ENCODE measurements around the gene SPATS1. TPM values are rescaled to one million over a fixed set of nuclear protein-coding genes. Genes with fewer than 3 reads are reported as not detected.

The SPATS1 gene
- total RNA-seq, 1 experiment from 2014 or later = not detected

DNA sequence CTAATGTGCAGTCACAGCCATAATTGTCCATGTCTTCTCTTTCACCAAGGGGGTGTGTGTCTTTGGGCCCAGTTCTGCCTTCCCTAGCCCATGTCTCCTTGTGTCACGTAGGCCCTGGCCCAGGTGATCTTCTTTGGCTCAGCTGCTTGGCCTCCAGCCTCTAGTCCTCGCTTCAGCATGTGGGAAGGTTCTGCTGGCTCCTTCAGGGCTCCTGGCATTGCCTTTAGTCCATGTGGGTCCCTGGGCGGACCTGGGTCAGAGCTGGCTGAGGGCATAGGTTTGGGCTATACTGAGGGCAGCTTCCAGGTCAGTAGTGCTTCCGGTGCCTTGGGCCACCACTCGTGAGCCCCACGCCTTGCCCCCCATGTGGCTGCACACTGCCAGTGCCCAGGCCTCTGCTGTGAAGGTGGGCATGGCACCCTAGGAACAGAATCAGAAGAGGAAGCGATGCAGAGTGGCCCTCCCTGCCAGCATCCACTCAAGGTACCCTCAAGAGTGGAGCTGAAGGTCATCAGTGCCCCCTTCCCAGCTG, 42.1 kb upstream of the SPATS1 start (continued):
- no peak for TF ChIP-seq ZBTB21 (CRISPR knock-in tag; IDR thresholded peaks at IDR 0.05; ENCODE audit: borderline replicate concordance)
- TF ChIP-seq, protein P1, sequence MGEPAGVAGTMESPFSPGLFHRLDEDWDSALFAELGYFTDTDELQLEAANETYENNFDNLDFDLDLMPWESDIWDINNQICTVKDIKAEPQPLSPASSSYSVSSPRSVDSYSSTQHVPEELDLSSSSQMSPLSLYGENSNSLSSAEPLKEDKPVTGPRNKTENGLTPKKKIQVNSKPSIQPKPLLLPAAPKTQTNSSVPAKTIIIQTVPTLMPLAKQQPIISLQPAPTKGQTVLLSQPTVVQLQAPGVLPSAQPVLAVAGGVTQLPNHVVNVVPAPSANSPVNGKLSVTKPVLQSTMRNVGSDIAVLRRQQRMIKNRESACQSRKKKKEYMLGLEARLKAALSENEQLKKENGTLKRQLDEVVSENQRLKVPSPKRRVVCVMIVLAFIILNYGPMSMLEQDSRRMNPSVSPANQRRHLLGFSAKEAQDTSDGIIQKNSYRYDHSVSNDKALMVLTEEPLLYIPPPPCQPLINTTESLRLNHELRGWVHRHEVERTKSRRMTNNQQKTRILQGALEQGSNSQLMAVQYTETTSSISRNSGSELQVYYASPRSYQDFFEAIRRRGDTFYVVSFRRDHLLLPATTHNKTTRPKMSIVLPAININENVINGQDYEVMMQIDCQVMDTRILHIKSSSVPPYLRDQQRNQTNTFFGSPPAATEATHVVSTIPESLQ (CRISPR knock-in tag; IDR thresholded peaks at IDR 0.05) = no peak
- TF ChIP-seq, protein P2, sequence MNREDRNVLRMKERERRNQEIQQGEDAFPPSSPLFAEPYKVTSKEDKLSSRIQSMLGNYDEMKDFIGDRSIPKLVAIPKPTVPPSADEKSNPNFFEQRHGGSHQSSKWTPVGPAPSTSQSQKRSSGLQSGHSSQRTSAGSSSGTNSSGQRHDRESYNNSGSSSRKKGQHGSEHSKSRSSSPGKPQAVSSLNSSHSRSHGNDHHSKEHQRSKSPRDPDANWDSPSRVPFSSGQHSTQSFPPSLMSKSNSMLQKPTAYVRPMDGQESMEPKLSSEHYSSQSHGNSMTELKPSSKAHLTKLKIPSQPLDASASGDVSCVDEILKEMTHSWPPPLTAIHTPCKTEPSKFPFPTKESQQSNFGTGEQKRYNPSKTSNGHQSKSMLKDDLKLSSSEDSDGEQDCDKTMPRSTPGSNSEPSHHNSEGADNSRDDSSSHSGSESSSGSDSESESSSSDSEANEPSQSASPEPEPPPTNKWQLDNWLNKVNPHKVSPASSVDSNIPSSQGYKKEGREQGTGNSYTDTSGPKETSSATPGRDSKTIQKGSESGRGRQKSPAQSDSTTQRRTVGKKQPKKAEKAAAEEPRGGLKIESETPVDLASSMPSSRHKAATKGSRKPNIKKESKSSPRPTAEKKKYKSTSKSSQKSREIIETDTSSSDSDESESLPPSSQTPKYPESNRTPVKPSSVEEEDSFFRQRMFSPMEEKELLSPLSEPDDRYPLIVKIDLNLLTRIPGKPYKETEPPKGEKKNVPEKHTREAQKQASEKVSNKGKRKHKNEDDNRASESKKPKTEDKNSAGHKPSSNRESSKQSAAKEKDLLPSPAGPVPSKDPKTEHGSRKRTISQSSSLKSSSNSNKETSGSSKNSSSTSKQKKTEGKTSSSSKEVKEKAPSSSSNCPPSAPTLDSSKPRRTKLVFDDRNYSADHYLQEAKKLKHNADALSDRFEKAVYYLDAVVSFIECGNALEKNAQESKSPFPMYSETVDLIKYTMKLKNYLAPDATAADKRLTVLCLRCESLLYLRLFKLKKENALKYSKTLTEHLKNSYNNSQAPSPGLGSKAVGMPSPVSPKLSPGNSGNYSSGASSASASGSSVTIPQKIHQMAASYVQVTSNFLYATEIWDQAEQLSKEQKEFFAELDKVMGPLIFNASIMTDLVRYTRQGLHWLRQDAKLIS (CRISPR knock-in tag; IDR thresholded peaks at IDR 0.05; ENCODE audit: borderline replicate concordance) = no peak
- no peak for TF ChIP-seq SOX15 (CRISPR knock-in tag; IDR thresholded peaks at IDR 0.05)
- TF ChIP-seq EMX1 (CRISPR knock-in tag; IDR thresholded peaks at IDR 0.05) = no peak

DNA sequence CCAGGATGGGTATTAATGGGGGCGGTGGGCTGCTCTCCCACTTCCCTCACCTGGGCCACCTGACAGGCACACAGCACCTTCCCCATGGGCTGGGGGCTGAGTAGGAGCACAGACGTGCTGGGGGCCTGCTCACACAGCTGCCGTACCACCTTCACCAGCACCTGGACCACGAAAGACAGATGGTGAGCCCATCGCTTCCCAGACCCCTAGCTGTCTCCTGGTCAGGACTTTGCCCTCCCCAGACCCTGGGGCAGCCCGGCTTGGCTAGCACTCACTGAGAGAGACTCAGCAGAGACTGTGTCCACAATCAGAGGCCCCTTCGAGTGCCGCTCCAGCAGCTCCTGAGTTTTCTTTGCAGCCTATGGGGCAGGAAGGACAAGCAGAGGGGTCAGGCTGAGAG, 41.3 kb upstream of the SPATS1 start:
- TF ChIP-seq, protein P3, sequence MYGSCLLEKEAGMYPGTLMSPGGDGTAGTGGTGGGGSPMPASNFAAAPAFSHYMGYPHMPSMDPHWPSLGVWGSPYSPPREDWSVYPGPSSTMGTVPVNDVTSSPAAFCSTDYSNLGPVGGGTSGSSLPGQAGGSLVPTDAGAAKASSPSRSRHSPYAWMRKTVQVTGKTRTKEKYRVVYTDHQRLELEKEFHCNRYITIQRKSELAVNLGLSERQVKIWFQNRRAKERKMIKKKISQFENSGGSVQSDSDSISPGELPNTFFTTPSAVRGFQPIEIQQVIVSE (CRISPR knock-in tag; IDR thresholded peaks at IDR 0.05; ENCODE audit: borderline replicate concordance) = no peak
- TF ChIP-seq ZNF423 (CRISPR knock-in tag; IDR thresholded peaks at IDR 0.05) (no peak), CREB1 (CRISPR knock-in tag; IDR thresholded peaks at IDR 0.05) (no peak)
- CTCF ChIA-PET = interaction anchor here (1.3 to 3.5 kb wide), 2 partner anchors 12 to 44 kb away, joined by 4 to 16 read pairs; partner anchors contain the start of gene AARS2

DNA sequence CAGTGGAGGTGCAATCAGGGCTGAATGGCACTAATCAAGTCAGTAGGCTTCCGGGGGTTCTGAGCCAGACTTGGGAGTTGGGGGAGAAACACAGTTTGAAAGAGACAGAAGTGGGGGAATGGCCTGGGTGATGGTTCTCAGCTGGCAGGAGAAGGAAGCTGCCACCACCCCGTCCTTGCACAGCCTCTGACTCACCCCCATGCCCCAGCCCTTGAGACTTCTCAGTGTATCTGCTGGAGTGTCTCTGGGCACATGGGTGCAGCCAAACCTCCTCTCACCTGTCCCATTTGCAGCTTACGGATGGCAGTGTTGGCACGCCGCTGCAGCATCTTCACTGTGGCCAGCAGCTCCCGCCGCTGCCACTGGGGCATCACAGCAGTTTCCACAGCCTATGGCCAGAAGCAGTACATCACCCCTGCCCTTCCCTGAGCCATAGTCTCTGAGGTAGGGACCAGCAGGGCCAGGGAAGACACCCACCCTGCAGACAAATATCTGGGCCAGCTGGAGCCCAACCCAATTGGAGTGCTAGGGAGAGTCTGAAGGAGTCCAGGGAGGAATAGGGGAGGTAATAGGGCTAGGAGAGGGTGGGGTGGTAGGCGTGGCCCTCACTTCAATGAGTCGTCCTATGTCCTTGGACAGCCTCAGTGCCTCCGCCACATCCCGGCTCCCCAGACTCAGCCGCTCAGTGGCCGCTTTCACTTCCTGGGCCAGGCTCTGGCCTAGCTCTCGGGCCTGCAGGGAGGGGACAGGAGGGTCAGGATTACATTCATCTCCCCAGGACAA, 40.5 kb upstream of the SPATS1 start:
- Mint-ChIP-seq H3K36me3 (peaks cover 50% of the 10 kb centered on the region), H3K27ac (no peak overlapping the region), H3K4me3 (no peak overlapping the region), H3K4me1 (0 out of 2 replicates have a peak, but pooled peaks cover 6% of the 10 kb centered on the region), H3K9me3 (no peaks in the 10 kb centered on the region), H3K27me3 (ENCODE audit: low read depth) (peaks cover 8% of the 10 kb centered on the region)
- ChIA-PET CTCF (interaction anchor here (3.5 kb wide), 1 partner anchor 11 kb away, joined by 16 read pairs; the partner anchor contains the start of gene AARS2), POLR2A (no interaction called here)
- ATAC-seq = no peak
- no peak for DNase-seq (ENCODE audit: low spot score)
- TF ChIP-seq ATF1 (CRISPR knock-in tag; IDR thresholded peaks at IDR 0.05) (no peak), CREB1 (CRISPR knock-in tag; IDR thresholded peaks at IDR 0.05) (no peak), MYBL2 (CRISPR knock-in tag; IDR thresholded peaks at IDR 0.05) (no peak), IRF2 (CRISPR knock-in tag; IDR thresholded peaks at IDR 0.05; ENCODE audit: borderline replicate concordance, low read depth) (no peak), TEAD4 (CRISPR knock-in tag; IDR thresholded peaks at IDR 0.05) (no peak), NFE2L1 (CRISPR knock-in tag; IDR thresholded peaks at IDR 0.05) (no peak), HMGA2 (CRISPR knock-in tag; IDR thresholded peaks at IDR 0.05) (no peak), ZNF219 (CRISPR knock-in tag; IDR thresholded peaks at IDR 0.05; ENCODE audit: borderline replicate concordance) (no peak), TCF7 (CRISPR knock-in tag; IDR thresholded peaks at IDR 0.05; ENCODE audit: low read depth) (no peak)
- TF ChIP-seq, protein P4, sequence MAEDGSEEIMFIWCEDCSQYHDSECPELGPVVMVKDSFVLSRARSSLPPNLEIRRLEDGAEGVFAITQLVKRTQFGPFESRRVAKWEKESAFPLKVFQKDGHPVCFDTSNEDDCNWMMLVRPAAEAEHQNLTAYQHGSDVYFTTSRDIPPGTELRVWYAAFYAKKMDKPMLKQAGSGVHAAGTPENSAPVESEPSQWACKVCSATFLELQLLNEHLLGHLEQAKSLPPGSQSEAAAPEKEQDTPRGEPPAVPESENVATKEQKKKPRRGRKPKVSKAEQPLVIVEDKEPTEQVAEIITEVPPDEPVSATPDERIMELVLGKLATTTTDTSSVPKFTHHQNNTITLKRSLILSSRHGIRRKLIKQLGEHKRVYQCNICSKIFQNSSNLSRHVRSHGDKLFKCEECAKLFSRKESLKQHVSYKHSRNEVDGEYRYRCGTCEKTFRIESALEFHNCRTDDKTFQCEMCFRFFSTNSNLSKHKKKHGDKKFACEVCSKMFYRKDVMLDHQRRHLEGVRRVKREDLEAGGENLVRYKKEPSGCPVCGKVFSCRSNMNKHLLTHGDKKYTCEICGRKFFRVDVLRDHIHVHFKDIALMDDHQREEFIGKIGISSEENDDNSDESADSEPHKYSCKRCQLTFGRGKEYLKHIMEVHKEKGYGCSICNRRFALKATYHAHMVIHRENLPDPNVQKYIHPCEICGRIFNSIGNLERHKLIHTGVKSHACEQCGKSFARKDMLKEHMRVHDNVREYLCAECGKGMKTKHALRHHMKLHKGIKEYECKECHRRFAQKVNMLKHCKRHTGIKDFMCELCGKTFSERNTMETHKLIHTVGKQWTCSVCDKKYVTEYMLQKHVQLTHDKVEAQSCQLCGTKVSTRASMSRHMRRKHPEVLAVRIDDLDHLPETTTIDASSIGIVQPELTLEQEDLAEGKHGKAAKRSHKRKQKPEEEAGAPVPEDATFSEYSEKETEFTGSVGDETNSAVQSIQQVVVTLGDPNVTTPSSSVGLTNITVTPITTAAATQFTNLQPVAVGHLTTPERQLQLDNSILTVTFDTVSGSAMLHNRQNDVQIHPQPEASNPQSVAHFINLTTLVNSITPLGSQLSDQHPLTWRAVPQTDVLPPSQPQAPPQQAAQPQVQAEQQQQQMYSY (CRISPR knock-in tag; IDR thresholded peaks at IDR 0.05) = no peak
- TF ChIP-seq, protein P5, sequence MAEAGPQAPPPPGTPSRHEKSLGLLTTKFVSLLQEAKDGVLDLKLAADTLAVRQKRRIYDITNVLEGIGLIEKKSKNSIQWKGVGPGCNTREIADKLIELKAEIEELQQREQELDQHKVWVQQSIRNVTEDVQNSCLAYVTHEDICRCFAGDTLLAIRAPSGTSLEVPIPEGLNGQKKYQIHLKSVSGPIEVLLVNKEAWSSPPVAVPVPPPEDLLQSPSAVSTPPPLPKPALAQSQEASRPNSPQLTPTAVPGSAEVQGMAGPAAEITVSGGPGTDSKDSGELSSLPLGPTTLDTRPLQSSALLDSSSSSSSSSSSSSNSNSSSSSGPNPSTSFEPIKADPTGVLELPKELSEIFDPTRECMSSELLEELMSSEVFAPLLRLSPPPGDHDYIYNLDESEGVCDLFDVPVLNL (CRISPR knock-in tag; IDR thresholded peaks at IDR 0.05; ENCODE audit: borderline replicate concordance, low read depth) = no peak

More for the DNA sequence above, 41.3 kb upstream of the SPATS1 start:
- H3K36me3 Mint-ChIP-seq = peaks cover 46% of the 10 kb centered on the region
- no peaks in the 10 kb centered on the region for H3K9me3 Mint-ChIP-seq
- H3K4me3 Mint-ChIP-seq = no peak overlapping the region
- ATAC-seq = no peak
- peaks cover 11% of the 10 kb centered on the region for H3K4me1 Mint-ChIP-seq
- H3K27ac Mint-ChIP-seq = no peak overlapping the region
- peaks cover 17% of the 10 kb centered on the region for H3K27me3 Mint-ChIP-seq (ENCODE audit: low read depth)
- DNase-seq (ENCODE audit: low spot score) = no peak
- POLR2A ChIA-PET = no interaction called here
